ENCODE results near the gene MIOS.

- TF ChIP-seq POLR2A (IDR thresholded peaks at IDR 0.05; ENCODE audit: borderline replicate concordance, extremely low read depth, insufficient read depth, insufficient read length) (no peak), CTCF (IDR thresholded peaks at IDR 0.05 in 2 of 3, conservative IDR thresholded peaks at IDR 0.05 in 1 of 3; ENCODE audit: borderline replicate concordance in 1 of 3, insufficient read depth in 1 of 3, low read depth in 2 of 3, low read length in 2 of 3) (no peak), EZH2phosphoT487 (IDR thresholded peaks at IDR 0.05; ENCODE audit: borderline replicate concordance) (no peak), TCF7L2 (IDR thresholded peaks at IDR 0.05; ENCODE audit: borderline replicate concordance, extremely low read depth, insufficient read depth, insufficient read length) (no peak), JUND (IDR thresholded peaks at IDR 0.05) (no peak), POLR2AphosphoS5 (IDR thresholded peaks at IDR 0.05; ENCODE audit: low read depth, low read length) (no peak), ZNF274 (IDR thresholded peaks at IDR 0.05; ENCODE audit: low read depth, low read length) (no peak), ZBTB33 (IDR thresholded peaks at IDR 0.05; ENCODE audit: extremely low read depth, insufficient replicate concordance, low read length) (no peak), RAD21 (IDR thresholded peaks at IDR 0.05; ENCODE audit: low read depth) (no peak), FOSL1 (IDR thresholded peaks at IDR 0.05; ENCODE audit: low read depth) (no peak), SP1 (IDR thresholded peaks at IDR 0.05; ENCODE audit: low read depth) (no peak), ATF3 (IDR thresholded peaks at IDR 0.05) (no peak), ZFX (IDR thresholded peaks at IDR 0.05) (no peak)
These were observed 88.5 kb downstream of the MIOS start for GRCh38 chr7:7654964-7655715.
